CD4-positive, alpha-beta T cell (primary cell): ENCODE measurements around the gene PPEF1. TPM values are rescaled to one million over a fixed set of nuclear protein-coding genes. Genes with fewer than 3 reads are reported as not detected.

Experiments used
- ATAC-seq: fragments of 200-7000 bp; cut with Tn5 transposase; one replicate; pipeline ENCODE4 v1.10.0; 2022; ENCODE audit warnings: mild to moderate bottlenecking; ENCODE audit not compliant: poor library complexity
- CTCF ChIA-PET: fragments of 350-600 bp; sonication (Branson Sonifier 250); formaldehyde crosslinking; loops from one replicate; lab custom pipeline; 2021; ENCODE audit warnings: antibody characterized with exemption, inconsistent platforms; lab: Charles Lee
- POLR2A ChIA-PET: fragments of 350-600 bp; sonication (Branson Sonifier 250); formaldehyde crosslinking; loops from one replicate; lab custom pipeline; 2021; ENCODE audit warnings: antibody characterized with exemption, inconsistent platforms; lab: Charles Lee
- DNase-seq, 14 experiments: peaks; one replicate each; pipeline ENCODE4 v3.0.0-alpha.2; 2013 to 2020; ENCODE audit warnings: mixed read lengths in 2 of 14
- H3K27ac ChIP-seq, 2 donors: one replicate each; pipeline versions ENCODE4 v1.5.1 to v1.7.0; 2013; ENCODE audit warnings: low read length in 2 of 2, low read depth in 1 of 2, mild to moderate bottlenecking in 1 of 2
- H3K27me3 ChIP-seq, 2 experiments: 1 replicate in 1 of 2; 2 replicates in 1 of 2; pipeline versions ENCODE4 v1.6.1 to v1.7.0; 2013; ENCODE audit warnings: low read length in 2 of 2, control low read depth in 1 of 2, mild to moderate bottlenecking in 1 of 2, moderate library complexity in 1 of 2; ENCODE audit not compliant: insufficient read depth in 2 of 2, control insufficient read depth in 1 of 2
- H3K36me3 ChIP-seq: one replicate; pipeline ENCODE4 v1.6.1; 2013; ENCODE audit warnings: low read length, control low read depth; ENCODE audit not compliant: insufficient read depth
- H3K4me1 ChIP-seq: one replicate; pipeline ENCODE4 v1.6.1; 2013; ENCODE audit warnings: low read length, control low read depth; ENCODE audit not compliant: insufficient read depth
- H3K4me3 ChIP-seq: one replicate; pipeline ENCODE4 v1.5.1; 2013; ENCODE audit warnings: mild to moderate bottlenecking, low read length, moderate library complexity
- H3K9me3 ChIP-seq, 2 experiments: 1 replicate in 1 of 2; 2 replicates in 1 of 2; pipeline versions ENCODE4 v1.6.1 to v1.7.0; 2013; ENCODE audit warnings: low read length in 2 of 2, mild to moderate bottlenecking in 2 of 2, control low read depth in 1 of 2, moderate library complexity in 1 of 2; ENCODE audit not compliant: control insufficient read depth in 1 of 2, insufficient read depth in 1 of 2
- H3K27ac Mint-ChIP-seq: one replicate; pipeline ENCODE4 v1.8.0; 2020; ENCODE audit warnings: mixed read lengths
- H3K27me3 Mint-ChIP-seq: one replicate; pipeline ENCODE4 v1.8.0; 2021; ENCODE audit warnings: mixed read lengths
- H3K36me3 Mint-ChIP-seq: one replicate; pipeline ENCODE4 v1.8.0; 2021; ENCODE audit warnings: low read depth, mixed read lengths
- H3K4me1 Mint-ChIP-seq: one replicate; pipeline ENCODE4 v1.8.0; 2021; ENCODE audit warnings: low read depth, mixed read lengths
- H3K4me3 Mint-ChIP-seq: one replicate; pipeline ENCODE4 v1.8.0; 2020; ENCODE audit warnings: mild to moderate bottlenecking, mixed read lengths
- H3K9me3 Mint-ChIP-seq: one replicate; pipeline ENCODE4 v1.8.0; 2020; ENCODE audit warnings: mixed read lengths
- intact Hi-C, 2 experiments: fragments of 100-400 bp; cut with DNase I in 1 of 2; cut with micrococcal nuclease in 1 of 2; formaldehyde crosslinking; loops; one replicate each; pipeline versions ENCODE4 v1.15.1 to v1.9.0; 2023 to 2025; cut with DNase I, micrococcal nuclease
- total RNA-seq, 174 experiments: library from RNA in 2 of 174; stranded (reverse) in 2 of 174; gene quantifications; one replicate each; pipeline ENCODE4 v1.2.3 and lab custom pipeline; 2021 to 2026
- TF ChIP-seq, protein P1 (sequence below): fragments of 200-600 bp; IDR thresholded peaks from one replicate; pipeline ENCODE4 v1.8.0; 2022; ENCODE audit warnings: antibody characterized with exemption, mild to moderate bottlenecking

The PPEF1 gene
- total RNA-seq, 2 experiments from 2014 or later: 0.34 TPM; not detected in 1

DNA sequence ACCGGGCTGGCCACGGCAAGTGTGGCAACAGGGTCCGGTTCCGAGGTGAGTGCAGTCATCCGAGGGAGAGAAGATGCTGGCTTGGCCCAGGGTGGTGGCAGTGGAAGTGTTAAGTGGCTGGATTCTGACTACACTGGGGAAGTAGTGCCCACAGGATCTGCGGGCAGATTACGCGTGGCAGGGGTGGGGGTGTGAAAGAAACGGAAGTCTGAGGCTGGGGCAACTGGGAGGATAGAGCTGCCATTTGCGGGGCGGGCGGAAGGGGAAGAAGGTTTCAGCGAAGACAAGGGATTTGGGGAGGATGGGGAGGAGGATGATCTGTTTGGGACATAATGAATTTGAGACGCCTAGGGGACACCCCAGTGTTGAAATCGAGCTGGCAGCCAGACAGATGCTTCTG, 40.8 kb upstream of the PPEF1 start:
- Histone ChIP-seq H3K27ac (no peak overlapping the region), H3K4me1 (no peaks in the 10 kb centered on the region), H3K4me3 (no peak overlapping the region), H3K9me3 (no peaks in the 10 kb centered on the region), H3K27me3 (no peaks in the 10 kb centered on the region), H3K36me3 (no peaks in the 10 kb centered on the region)
- ATAC-seq (no peak), DNase-seq (peak in 3 of 14 experiments; percentile 10 to 26 (median 21))
- H3K4me3 Mint-ChIP-seq: no peak overlapping the region
- peaks cover 8% of the 10 kb centered on the region for H3K4me1 Mint-ChIP-seq
- ChIA-PET POLR2A (no interaction called here), CTCF (no interaction called here)
- intact Hi-C loops: no loop called here
- no peaks in the 10 kb centered on the region for H3K27me3 Mint-ChIP-seq
- no peak overlapping the region for H3K27ac Mint-ChIP-seq
- no peaks in the 10 kb centered on the region for H3K36me3 Mint-ChIP-seq
- no peaks in the 10 kb centered on the region for H3K9me3 Mint-ChIP-seq
- TF ChIP-seq, protein P1, sequence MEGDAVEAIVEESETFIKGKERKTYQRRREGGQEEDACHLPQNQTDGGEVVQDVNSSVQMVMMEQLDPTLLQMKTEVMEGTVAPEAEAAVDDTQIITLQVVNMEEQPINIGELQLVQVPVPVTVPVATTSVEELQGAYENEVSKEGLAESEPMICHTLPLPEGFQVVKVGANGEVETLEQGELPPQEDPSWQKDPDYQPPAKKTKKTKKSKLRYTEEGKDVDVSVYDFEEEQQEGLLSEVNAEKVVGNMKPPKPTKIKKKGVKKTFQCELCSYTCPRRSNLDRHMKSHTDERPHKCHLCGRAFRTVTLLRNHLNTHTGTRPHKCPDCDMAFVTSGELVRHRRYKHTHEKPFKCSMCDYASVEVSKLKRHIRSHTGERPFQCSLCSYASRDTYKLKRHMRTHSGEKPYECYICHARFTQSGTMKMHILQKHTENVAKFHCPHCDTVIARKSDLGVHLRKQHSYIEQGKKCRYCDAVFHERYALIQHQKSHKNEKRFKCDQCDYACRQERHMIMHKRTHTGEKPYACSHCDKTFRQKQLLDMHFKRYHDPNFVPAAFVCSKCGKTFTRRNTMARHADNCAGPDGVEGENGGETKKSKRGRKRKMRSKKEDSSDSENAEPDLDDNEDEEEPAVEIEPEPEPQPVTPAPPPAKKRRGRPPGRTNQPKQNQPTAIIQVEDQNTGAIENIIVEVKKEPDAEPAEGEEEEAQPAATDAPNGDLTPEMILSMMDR: no peak

DNA sequence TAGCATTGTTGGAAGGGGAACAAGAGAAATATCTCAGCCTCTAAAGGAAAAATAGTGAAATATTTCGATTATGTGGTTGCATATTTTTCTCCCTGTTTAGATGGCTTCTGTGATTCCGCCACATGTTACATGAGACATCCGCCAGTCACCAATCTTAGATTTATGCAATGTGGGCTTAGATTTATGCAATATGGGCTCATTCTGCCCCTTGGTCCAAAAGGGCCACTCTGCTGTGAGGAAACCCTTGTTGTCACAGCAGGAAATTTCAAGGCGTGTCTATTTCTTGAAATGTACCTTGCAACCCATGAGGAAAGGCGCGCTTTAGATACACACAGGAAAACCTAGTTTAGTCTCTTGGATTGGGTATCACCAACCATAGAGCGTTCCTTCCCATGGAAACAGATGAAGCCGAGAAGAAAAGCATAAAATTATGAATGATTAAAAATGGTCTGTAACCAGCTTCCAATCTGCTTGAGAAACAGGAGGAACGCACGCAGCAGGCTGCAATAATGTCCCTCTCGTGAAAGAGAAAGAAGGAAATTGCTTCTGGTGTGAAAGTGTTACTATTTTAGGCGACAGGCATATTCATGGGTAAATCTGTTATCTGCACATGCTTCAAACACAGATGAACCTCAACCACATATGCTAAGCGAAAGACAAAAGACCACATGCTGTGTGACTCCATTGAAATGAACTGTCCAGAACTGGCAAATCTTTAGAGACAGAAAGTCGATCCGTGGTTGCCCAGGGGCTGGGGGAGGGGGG, 39.2 kb upstream of the PPEF1 start:
- H3K27ac Mint-ChIP-seq: peak overlapping the region; percentile 54
- no peak for ATAC-seq

DNA sequence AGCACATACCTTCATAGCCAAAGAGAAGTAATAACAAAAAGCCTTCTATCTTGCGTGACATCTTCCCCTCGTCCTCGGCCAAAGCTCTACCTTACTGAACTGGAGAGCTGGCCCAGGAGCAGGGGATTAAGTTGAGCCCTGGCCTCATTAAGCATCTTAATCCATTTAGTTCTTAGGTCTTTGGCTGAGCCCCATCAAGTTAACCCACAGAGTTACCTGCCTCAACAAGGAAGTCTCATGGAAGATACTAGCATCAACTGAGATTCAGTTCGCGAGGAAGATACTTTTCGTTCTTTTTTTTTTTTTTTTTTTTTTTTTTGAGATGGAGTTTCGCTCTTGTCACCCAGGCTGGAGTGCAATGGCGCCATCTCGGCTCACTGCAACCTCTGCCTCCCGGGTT, 35.4 kb upstream of the PPEF1 start, which contains the start of gene RS1:
Gene RS1, minus strand, starts transcription at position 101 of the 400 bp plus-strand sequence. Its CDS starts 40 bp downstream, at position 61.
- Mint-ChIP-seq H3K4me1 (peaks cover 20% of the 10 kb centered on the region), H3K27me3 (peaks cover 3% of the 10 kb centered on the region), H3K27ac (peak within 1 kb of the TSS; percentile 65), H3K36me3 (peaks cover 7% of the 10 kb centered on the region), H3K4me3 (peak within 1 kb of the TSS; percentile 60), H3K9me3 (no peaks in the 10 kb centered on the region)
- no peaks in the 10 kb centered on the region for H3K36me3 ChIP-seq
- H3K9me3 ChIP-seq: no peaks in the 10 kb centered on the region
- CTCF ChIA-PET: no interaction called here
- no peak within 1 kb of the TSS for H3K4me3 ChIP-seq
- POLR2A ChIA-PET: no interaction called here
- H3K27me3 ChIP-seq: no peaks in the 10 kb centered on the region
- intact Hi-C loops: loop anchor here (5.0 to 10.0 kb wide), 4 partner anchors 215 to 1603 kb away; partner anchors contain the start of gene PHKA2 (in 1 of the 2)
- TF ChIP-seq, protein P1: no peak
- ATAC-seq (no peak), DNase-seq (no peak)
- H3K4me1 ChIP-seq: peaks cover 7% of the 10 kb centered on the region
- no peak within 1 kb of the TSS for H3K27ac ChIP-seq

More for the DNA sequence above, 39.2 kb upstream of the PPEF1 start:
- no peaks in the 10 kb centered on the region for H3K27me3 Mint-ChIP-seq
- H3K4me1 ChIP-seq: no peaks in the 10 kb centered on the region
- H3K36me3 Mint-ChIP-seq: no peaks in the 10 kb centered on the region
- intact Hi-C loops: no loop called here
- peaks cover 8% of the 10 kb centered on the region for H3K4me1 Mint-ChIP-seq
- no peaks in the 10 kb centered on the region for H3K27me3 ChIP-seq
- ChIA-PET CTCF (no interaction called here), POLR2A (no interaction called here)
- TF ChIP-seq, protein P1: no peak
- H3K36me3 ChIP-seq: no peaks in the 10 kb centered on the region
- DNase-seq: peak in 2 of 14 experiments; percentile 28 to 31
- no peaks in the 10 kb centered on the region for H3K9me3 Mint-ChIP-seq
- no peak overlapping the region for H3K27ac ChIP-seq
- H3K9me3 ChIP-seq: no peaks in the 10 kb centered on the region
- H3K4me3 ChIP-seq: no peak overlapping the region
- H3K4me3 Mint-ChIP-seq: peak overlapping the region; percentile 67
